GM23338 (cell line): ENCODE data around the gene ADAMTS19. TPM values are rescaled to one million over a fixed set of nuclear protein-coding genes. Genes with fewer than 3 reads are reported as not detected.

ENCODE experiments used
- ATAC-seq: fragments of 200-7000 bp; cut with Tn5 transposase; 3 replicates; pipeline ENCODE4 v1.9.1; 2020
- DNase-seq: peaks from one replicate; pipeline ENCODE4 v3.0.0-alpha.2; 2015; ENCODE audit warnings: low spot score
- H2AFZ ChIP-seq: fragments of 200-600 bp; sonication (generic); 2 replicates; pipeline ENCODE4 v1.8.0; 2016; ENCODE audit warnings: antibody characterized with exemption, mild to moderate bottlenecking, moderate library complexity
- H3F3A ChIP-seq: fragments of 200-600 bp; sonication (generic); replicated peaks from 2 replicates; pipeline ENCODE4 v1.8.0; 2017; ENCODE audit warnings: antibody characterized with exemption, mixed run types, low read depth
- H3K27ac ChIP-seq: fragments of 200-600 bp; sonication (generic); 2 replicates; pipeline ENCODE4 v1.6.1; 2016; ENCODE audit warnings: low read depth
- H3K27me3 ChIP-seq: fragments of 200-600 bp; sonication (generic); 2 replicates; pipeline ENCODE4 v1.8.0; 2016; ENCODE audit warnings: mild to moderate bottlenecking, mixed run types, moderate library complexity; ENCODE audit not compliant: insufficient read depth
- H3K36me3 ChIP-seq: fragments of 200-600 bp; sonication (generic); 2 replicates; pipeline ENCODE4 v1.8.0; 2016; ENCODE audit warnings: mild to moderate bottlenecking; ENCODE audit not compliant: insufficient read depth
- H3K4me1 ChIP-seq: fragments of 200-600 bp; sonication (generic); 2 replicates; pipeline ENCODE4 v1.8.0; 2016; ENCODE audit warnings: mild to moderate bottlenecking, moderate library complexity; ENCODE audit not compliant: insufficient read depth
- H3K4me2 ChIP-seq: fragments of 200-600 bp; sonication (generic); 2 replicates; pipeline ENCODE4 v1.7.1; 2017; ENCODE audit warnings: mixed run types
- H3K4me3 ChIP-seq: fragments of 200-600 bp; sonication (generic); 2 replicates; pipeline ENCODE4 v1.6.1; 2016; ENCODE audit warnings: mixed run types
- H3K79me2 ChIP-seq: fragments of 200-600 bp; sonication (generic); replicated peaks from 2 replicates; pipeline ENCODE4 v1.8.0; 2017; ENCODE audit warnings: mild to moderate bottlenecking; ENCODE audit not compliant: insufficient read depth
- H3K9me2 ChIP-seq: fragments of 200-600 bp; sonication (generic); 2 replicates; pipeline ENCODE4 v1.8.0; 2017; ENCODE audit not compliant: insufficient read depth
- H4K20me1 ChIP-seq: fragments of 200-600 bp; sonication (generic); replicated peaks from 2 replicates; pipeline ENCODE4 v1.8.0; 2017; ENCODE audit warnings: mild to moderate bottlenecking; ENCODE audit not compliant: insufficient read depth
- H3K27ac Mint-ChIP-seq: 2 replicates; pipeline ENCODE4 v1.8.0; 2020; ENCODE audit warnings: inconsistent platforms, mild to moderate bottlenecking, moderate library complexity, mixed read lengths
- H3K27me3 Mint-ChIP-seq: 3 replicates; pipeline ENCODE4 v1.8.0; 2022; ENCODE audit warnings: low read depth, mild to moderate bottlenecking, moderate library complexity, mixed read lengths, inconsistent platforms; ENCODE audit not compliant: insufficient read depth, poor library complexity
- H3K36me3 Mint-ChIP-seq: 3 replicates; pipeline ENCODE4 v1.8.0; 2021; ENCODE audit warnings: low read depth, mild to moderate bottlenecking, inconsistent platforms, moderate library complexity, mixed read lengths
- H3K4me1 Mint-ChIP-seq: 3 replicates; pipeline ENCODE4 v1.8.0; 2020; ENCODE audit warnings: mild to moderate bottlenecking, inconsistent platforms, mixed read lengths
- H3K4me3 Mint-ChIP-seq: 3 replicates; pipeline ENCODE4 v1.8.0; 2021; ENCODE audit warnings: moderate library complexity, mild to moderate bottlenecking, inconsistent platforms, mixed read lengths
- H3K9me3 Mint-ChIP-seq: 3 replicates; pipeline ENCODE4 v1.8.0; 2020; ENCODE audit warnings: moderate library complexity, mild to moderate bottlenecking, inconsistent platforms, mixed read lengths
- EZH2 ChIP-seq: fragments of 200-600 bp; sonication (generic); IDR thresholded peaks from one replicate; pipeline ENCODE4 v1.8.0; 2017; ENCODE audit warnings: antibody characterized with exemption, mild to moderate bottlenecking, low read depth; ENCODE audit not compliant: unreplicated experiment
- EZH2phosphoT487 ChIP-seq: fragments of 200-600 bp; sonication (generic); IDR thresholded peaks from one replicate; pipeline ENCODE4 v1.8.1; 2018; ENCODE audit warnings: antibody characterized with exemption; ENCODE audit not compliant: unreplicated experiment
- NANOG ChIP-seq: IDR thresholded peaks from 2 replicates; pipeline ENCODE4 v1.6.1; 2016; ENCODE audit warnings: antibody characterized with exemption, borderline replicate concordance
- POLR2AphosphoS5 ChIP-seq: IDR thresholded peaks from 2 replicates; pipeline ENCODE4 v1.6.1; 2016; ENCODE audit warnings: antibody characterized with exemption, low read depth
- STAT1 ChIP-seq: IDR thresholded peaks from one replicate; pipeline ENCODE4 v1.6.1; 2016; ENCODE audit warnings: antibody characterized with exemption; ENCODE audit not compliant: unreplicated experiment
- ZNF114 ChIP-seq: fragments of 250-450 bp; sonication (Bioruptor Pico); IDR thresholded peaks from 2 replicates; pipeline ENCODE4 v1.5.0; 2020; ENCODE audit warnings: mild to moderate bottlenecking, moderate library complexity
- ZNF331 ChIP-seq: fragments of 250-450 bp; sonication (Bioruptor Pico); IDR thresholded peaks from 2 replicates; pipeline ENCODE4 v1.5.0; 2020; ENCODE audit warnings: low read depth, mild to moderate bottlenecking, moderate library complexity
- polyA plus RNA-seq: library from polyadenylated mRNA; unstranded; fragments of >200 nt; fragmentation: Nextera tagmentation; extraction: Ambion mirVana; gene quantifications from 2 replicates; pipeline ENCODE4 v1.2.1, GENCODE V29; 2016
- total RNA-seq: library from RNA; depleted of rRNA; stranded (reverse); fragments of >200 nt; shearing (Covaris generic); gene quantifications from 2 replicates; pipeline ENCODE4 v1.2.3, GENCODE V29; 2014
- TF ChIP-seq, protein P1 (sequence below): IDR thresholded peaks from one replicate; pipeline ENCODE4 v1.6.1; 2018; ENCODE audit warnings: antibody characterized with exemption; ENCODE audit not compliant: unreplicated experiment
- TF ChIP-seq, protein P2 (sequence below): fragments of 250-450 bp; sonication (Bioruptor Pico); IDR thresholded peaks from 2 replicates; pipeline ENCODE4 v1.5.0; 2020; ENCODE audit warnings: mild to moderate bottlenecking, moderate library complexity

ADAMTS19 gene
- total and polyA plus RNA-seq, 2 experiments from 2014 or later: 6.0 to 27.4 TPM

- H3K9me3 Mint-ChIP-seq: no peaks in the 10 kb centered on the region; the same call in 2 of the 3 replicates
- Histone ChIP-seq H3K79me2 (no peaks in the 10 kb centered on the region; the same call in 1 of the 2 replicates), H3K36me3 (no peaks in the 10 kb centered on the region), H3K27ac (no peak overlapping the region), H3F3A (no peaks in the 10 kb centered on the region), H3K4me2 (no peak overlapping the region), H3K4me1 (no peaks in the 10 kb centered on the region), H3K9me2 (no peaks in the 10 kb centered on the region), H3K27me3 (no peaks in the 10 kb centered on the region), H4K20me1 (no peaks in the 10 kb centered on the region), H3K4me3 (no peak overlapping the region), H2AFZ (no peak overlapping the region)
- DNase-seq (no peak), ATAC-seq (no peak)
- H3K4me1 Mint-ChIP-seq: no peaks in the 10 kb centered on the region
- H3K27me3 Mint-ChIP-seq: peaks cover 1% of the 10 kb centered on the region
- H3K4me3 Mint-ChIP-seq: no peak overlapping the region
- H3K27ac Mint-ChIP-seq: no peak overlapping the region
- TF ChIP-seq, protein P1, sequence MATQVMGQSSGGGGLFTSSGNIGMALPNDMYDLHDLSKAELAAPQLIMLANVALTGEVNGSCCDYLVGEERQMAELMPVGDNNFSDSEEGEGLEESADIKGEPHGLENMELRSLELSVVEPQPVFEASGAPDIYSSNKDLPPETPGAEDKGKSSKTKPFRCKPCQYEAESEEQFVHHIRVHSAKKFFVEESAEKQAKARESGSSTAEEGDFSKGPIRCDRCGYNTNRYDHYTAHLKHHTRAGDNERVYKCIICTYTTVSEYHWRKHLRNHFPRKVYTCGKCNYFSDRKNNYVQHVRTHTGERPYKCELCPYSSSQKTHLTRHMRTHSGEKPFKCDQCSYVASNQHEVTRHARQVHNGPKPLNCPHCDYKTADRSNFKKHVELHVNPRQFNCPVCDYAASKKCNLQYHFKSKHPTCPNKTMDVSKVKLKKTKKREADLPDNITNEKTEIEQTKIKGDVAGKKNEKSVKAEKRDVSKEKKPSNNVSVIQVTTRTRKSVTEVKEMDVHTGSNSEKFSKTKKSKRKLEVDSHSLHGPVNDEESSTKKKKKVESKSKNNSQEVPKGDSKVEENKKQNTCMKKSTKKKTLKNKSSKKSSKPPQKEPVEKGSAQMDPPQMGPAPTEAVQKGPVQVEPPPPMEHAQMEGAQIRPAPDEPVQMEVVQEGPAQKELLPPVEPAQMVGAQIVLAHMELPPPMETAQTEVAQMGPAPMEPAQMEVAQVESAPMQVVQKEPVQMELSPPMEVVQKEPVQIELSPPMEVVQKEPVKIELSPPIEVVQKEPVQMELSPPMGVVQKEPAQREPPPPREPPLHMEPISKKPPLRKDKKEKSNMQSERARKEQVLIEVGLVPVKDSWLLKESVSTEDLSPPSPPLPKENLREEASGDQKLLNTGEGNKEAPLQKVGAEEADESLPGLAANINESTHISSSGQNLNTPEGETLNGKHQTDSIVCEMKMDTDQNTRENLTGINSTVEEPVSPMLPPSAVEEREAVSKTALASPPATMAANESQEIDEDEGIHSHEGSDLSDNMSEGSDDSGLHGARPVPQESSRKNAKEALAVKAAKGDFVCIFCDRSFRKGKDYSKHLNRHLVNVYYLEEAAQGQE: no peak
- no peak for TF ChIP-seq NANOG
- peaks cover 3% of the 10 kb centered on the region; the same call in 1 of the 3 replicates for H3K36me3 Mint-ChIP-seq
Observed at GRCh38 chr5:129507527-129507926, 47.4 kb downstream of the ADAMTS19 start.

- Mint-ChIP-seq H3K4me3 (no peak overlapping the region), H3K36me3 (peaks cover 7% of the 10 kb centered on the region; the same call in 1 of the 3 replicates), H3K27me3 (peaks cover 1% of the 10 kb centered on the region), H3K27ac (no peak overlapping the region), H3K9me3 (no peaks in the 10 kb centered on the region; the same call in 2 of the 3 replicates), H3K4me1 (no peaks in the 10 kb centered on the region)
- Histone ChIP-seq H3K9me2 (no peaks in the 10 kb centered on the region), H3K27ac (no peak overlapping the region), H3F3A (no peaks in the 10 kb centered on the region), H3K4me2 (no peak overlapping the region), H2AFZ (no peak overlapping the region), H3K79me2 (peaks cover 5% of the 10 kb centered on the region; the same call in 1 of the 2 replicates), H3K27me3 (no peaks in the 10 kb centered on the region), H4K20me1 (no peaks in the 10 kb centered on the region), H3K4me3 (no peak overlapping the region), H3K36me3 (no peaks in the 10 kb centered on the region), H3K4me1 (no peaks in the 10 kb centered on the region)
- ATAC-seq (no peak), DNase-seq (no peak)
- TF ChIP-seq ZNF114: no peak
- TF ChIP-seq, protein P2, sequence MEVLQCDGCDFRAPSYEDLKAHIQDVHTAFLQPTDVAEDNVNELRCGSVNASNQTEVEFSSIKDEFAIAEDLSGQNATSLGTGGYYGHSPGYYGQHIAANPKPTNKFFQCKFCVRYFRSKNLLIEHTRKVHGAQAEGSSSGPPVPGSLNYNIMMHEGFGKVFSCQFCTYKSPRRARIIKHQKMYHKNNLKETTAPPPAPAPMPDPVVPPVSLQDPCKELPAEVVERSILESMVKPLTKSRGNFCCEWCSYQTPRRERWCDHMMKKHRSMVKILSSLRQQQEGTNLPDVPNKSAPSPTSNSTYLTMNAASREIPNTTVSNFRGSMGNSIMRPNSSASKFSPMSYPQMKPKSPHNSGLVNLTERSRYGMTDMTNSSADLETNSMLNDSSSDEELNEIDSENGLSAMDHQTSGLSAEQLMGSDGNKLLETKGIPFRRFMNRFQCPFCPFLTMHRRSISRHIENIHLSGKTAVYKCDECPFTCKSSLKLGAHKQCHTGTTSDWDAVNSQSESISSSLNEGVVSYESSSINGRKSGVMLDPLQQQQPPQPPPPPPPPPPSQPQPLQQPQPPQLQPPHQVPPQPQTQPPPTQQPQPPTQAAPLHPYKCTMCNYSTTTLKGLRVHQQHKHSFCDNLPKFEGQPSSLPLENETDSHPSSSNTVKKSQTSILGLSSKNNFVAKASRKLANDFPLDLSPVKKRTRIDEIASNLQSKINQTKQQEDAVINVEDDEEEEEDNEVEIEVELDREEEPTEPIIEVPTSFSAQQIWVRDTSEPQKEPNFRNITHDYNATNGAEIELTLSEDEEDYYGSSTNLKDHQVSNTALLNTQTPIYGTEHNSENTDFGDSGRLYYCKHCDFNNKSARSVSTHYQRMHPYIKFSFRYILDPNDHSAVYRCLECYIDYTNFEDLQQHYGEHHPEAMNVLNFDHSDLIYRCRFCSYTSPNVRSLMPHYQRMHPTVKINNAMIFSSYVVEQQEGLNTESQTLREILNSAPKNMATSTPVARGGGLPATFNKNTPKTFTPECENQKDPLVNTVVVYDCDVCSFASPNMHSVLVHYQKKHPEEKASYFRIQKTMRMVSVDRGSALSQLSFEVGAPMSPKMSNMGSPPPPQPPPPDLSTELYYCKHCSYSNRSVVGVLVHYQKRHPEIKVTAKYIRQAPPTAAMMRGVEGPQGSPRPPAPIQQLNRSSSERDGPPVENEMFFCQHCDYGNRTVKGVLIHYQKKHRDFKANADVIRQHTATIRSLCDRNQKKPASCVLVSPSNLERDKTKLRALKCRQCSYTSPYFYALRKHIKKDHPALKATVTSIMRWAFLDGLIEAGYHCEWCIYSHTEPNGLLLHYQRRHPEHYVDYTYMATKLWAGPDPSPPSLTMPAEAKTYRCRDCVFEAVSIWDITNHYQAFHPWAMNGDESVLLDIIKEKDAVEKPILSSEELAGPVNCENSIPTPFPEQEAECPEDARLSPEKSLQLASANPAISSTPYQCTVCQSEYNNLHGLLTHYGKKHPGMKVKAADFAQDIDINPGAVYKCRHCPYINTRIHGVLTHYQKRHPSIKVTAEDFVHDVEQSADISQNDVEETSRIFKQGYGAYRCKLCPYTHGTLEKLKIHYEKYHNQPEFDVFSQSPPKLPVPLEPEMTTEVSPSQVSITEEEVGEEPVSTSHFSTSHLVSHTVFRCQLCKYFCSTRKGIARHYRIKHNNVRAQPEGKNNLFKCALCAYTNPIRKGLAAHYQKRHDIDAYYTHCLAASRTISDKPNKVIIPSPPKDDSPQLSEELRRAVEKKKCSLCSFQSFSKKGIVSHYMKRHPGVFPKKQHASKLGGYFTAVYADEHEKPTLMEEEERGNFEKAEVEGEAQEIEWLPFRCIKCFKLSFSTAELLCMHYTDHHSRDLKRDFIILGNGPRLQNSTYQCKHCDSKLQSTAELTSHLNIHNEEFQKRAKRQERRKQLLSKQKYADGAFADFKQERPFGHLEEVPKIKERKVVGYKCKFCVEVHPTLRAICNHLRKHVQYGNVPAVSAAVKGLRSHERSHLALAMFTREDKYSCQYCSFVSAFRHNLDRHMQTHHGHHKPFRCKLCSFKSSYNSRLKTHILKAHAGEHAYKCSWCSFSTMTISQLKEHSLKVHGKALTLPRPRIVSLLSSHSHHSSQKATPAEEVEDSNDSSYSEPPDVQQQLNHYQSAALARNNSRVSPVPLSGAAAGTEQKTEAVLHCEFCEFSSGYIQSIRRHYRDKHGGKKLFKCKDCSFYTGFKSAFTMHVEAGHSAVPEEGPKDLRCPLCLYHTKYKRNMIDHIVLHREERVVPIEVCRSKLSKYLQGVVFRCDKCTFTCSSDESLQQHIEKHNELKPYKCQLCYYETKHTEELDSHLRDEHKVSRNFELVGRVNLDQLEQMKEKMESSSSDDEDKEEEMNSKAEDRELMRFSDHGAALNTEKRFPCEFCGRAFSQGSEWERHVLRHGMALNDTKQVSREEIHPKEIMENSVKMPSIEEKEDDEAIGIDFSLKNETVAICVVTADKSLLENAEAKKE: no peak
- no peak for TF ChIP-seq STAT1
- no peak for TF ChIP-seq POLR2AphosphoS5
- TF ChIP-seq ZNF331 (CRISPR knock-in tag): no peak
- TF ChIP-seq, protein P1: no peak
- TF ChIP-seq EZH2phosphoT487: no peak
- no peak for TF ChIP-seq EZH2
Observed at GRCh38 chr5:129508606-129509005, 48.5 kb downstream of the ADAMTS19 start.
